SK-N-SH (cell line): ENCODE measurements around the gene HSD11B2. TPM values are rescaled to one million over a fixed set of nuclear protein-coding genes. Genes with fewer than 3 reads are reported as not detected.

Experiments used
- CTCF ChIA-PET: fragments of 300-600, 350-600 bp; formaldehyde crosslinking; extraction: SDS; loops from one replicate; lab custom pipeline; 2021; lab: Yijun Ruan, JAX
- POLR2A ChIA-PET: fragments of 350-600 bp; sonication (Branson Sonifier 250); formaldehyde crosslinking; extraction: SDS; loops from one replicate; lab custom pipeline; 2020; ENCODE audit warnings: antibody characterized with exemption, inconsistent platforms; lab: Yijun Ruan, JAX
- DNase-seq: peaks from one replicate; pipeline ENCODE4 v3.0.0; 2012
- H2AFZ ChIP-seq: fragments of 200-600 bp; sonication (generic); 2 replicates; pipeline ENCODE4 v1.8.1; 2016; ENCODE audit warnings: antibody characterized with exemption, mild to moderate bottlenecking, low read depth
- H3F3A ChIP-seq: fragments of 200-600 bp; sonication (generic); replicated peaks from 2 replicates; pipeline ENCODE3; 2016; ENCODE audit warnings: antibody characterized with exemption, mild to moderate bottlenecking; ENCODE audit not compliant: insufficient read depth
- H3K27ac ChIP-seq, 2 experiments: fragments of 200-500 bp in 1 of 2; fragments of 200-600 bp in 1 of 2; sonication (Bioruptor generic) in 1 of 2; sonication (generic), shearing (Covaris generic) in 1 of 2; 2 replicates each; pipeline versions ENCODE4 v1.5.1 to v1.6.1; 2014 to 2016; ENCODE audit warnings: low read depth in 2 of 2, inconsistent platforms in 1 of 2, low read length in 1 of 2, mild to moderate bottlenecking in 1 of 2, mixed read lengths in 1 of 2
- H3K27me3 ChIP-seq: fragments of 200-600 bp; sonication (generic), shearing (Covaris generic); 2 replicates; pipeline ENCODE4 v1.6.1; 2016; ENCODE audit warnings: mixed run types; ENCODE audit not compliant: insufficient read depth
- H3K36me3 ChIP-seq, 2 experiments: fragments of 200-500 bp in 1 of 2; fragments of 200-600 bp in 1 of 2; sonication (Bioruptor generic) in 1 of 2; sonication (generic) in 1 of 2; replicated peaks in 1 of 2; 2 replicates each; pipeline versions ENCODE3 to v1.5.1; 2014 to 2016; ENCODE audit warnings: low read length in 1 of 2, mild to moderate bottlenecking in 1 of 2; ENCODE audit not compliant: insufficient read depth in 2 of 2, control insufficient read depth in 1 of 2
- H3K4me1 ChIP-seq, 2 experiments: fragments of 200-500 bp in 1 of 2; fragments of 200-600 bp in 1 of 2; sonication (Bioruptor generic) in 1 of 2; sonication (generic), shearing (Covaris generic) in 1 of 2; 2 replicates each; pipeline versions ENCODE4 v1.5.1 to v1.6.1; 2014 to 2016; ENCODE audit warnings: low read depth in 1 of 2, low read length in 1 of 2, mixed run types in 1 of 2; ENCODE audit not compliant: insufficient read depth in 2 of 2, control insufficient read depth in 1 of 2
- H3K4me2 ChIP-seq: fragments of 200-600 bp; sonication (generic), shearing (Covaris generic); 2 replicates; pipeline ENCODE4 v1.6.1; 2017; ENCODE audit warnings: mixed run types
- H3K4me3 ChIP-seq, 2 experiments: fragments of 200-500 bp in 1 of 2; fragments of 200-600 bp in 1 of 2; sonication (Bioruptor generic) in 1 of 2; sonication (generic), shearing (Covaris generic) in 1 of 2; 2 replicates each; pipeline versions ENCODE4 v1.5.1 to v1.8.1; 2014 to 2016; ENCODE audit warnings: low read depth in 2 of 2, inconsistent platforms in 1 of 2, low read length in 1 of 2, mild to moderate bottlenecking in 1 of 2, mixed read lengths in 1 of 2, moderate library complexity in 1 of 2
- H3K79me2 ChIP-seq: fragments of 200-600 bp; sonication (generic); 2 replicates; pipeline ENCODE4 v1.8.1; 2017; ENCODE audit warnings: mild to moderate bottlenecking; ENCODE audit not compliant: insufficient read depth
- H3K9ac ChIP-seq: fragments of 200-600 bp; sonication (generic); 2 replicates; pipeline ENCODE4 v1.6.1; 2017; ENCODE audit warnings: mixed run types
- H3K9me2 ChIP-seq: fragments of 200-600 bp; sonication (generic); 2 replicates; pipeline ENCODE4 v1.6.1; 2017; ENCODE audit warnings: mixed run types
- H3K9me3 ChIP-seq: fragments of 200-600 bp; sonication (generic); 2 replicates; pipeline ENCODE4 v1.6.1; 2017; ENCODE audit warnings: mixed run types, mild to moderate bottlenecking, moderate library complexity
- H4K20me1 ChIP-seq: fragments of 200-600 bp; sonication (generic); 2 replicates; pipeline ENCODE4 v1.6.1; 2017; ENCODE audit warnings: mild to moderate bottlenecking, mixed run types; ENCODE audit not compliant: insufficient read depth
- CTCF ChIP-seq: fragments of 200-600 bp; sonication (generic); IDR thresholded peaks from 2 replicates; pipeline ENCODE4 v1.6.1; 2017; ENCODE audit warnings: antibody characterized with exemption, mild to moderate bottlenecking, moderate library complexity
- FOXJ3 ChIP-seq: sonication (generic); formaldehyde crosslinking; IDR thresholded peaks from 2 replicates; pipeline ENCODE4 v1.5.1; 2020; ENCODE audit warnings: mild to moderate bottlenecking, missing genetic modification reagents
- GATA2 ChIP-seq: sonication (generic); formaldehyde crosslinking; IDR thresholded peaks from 2 replicates; pipeline ENCODE4 v1.5.0; 2020; ENCODE audit warnings: mild to moderate bottlenecking, missing genetic modification reagents
- RAD21 ChIP-seq: IDR thresholded peaks from 2 replicates; pipeline ENCODE4 v1.6.1; 2012; ENCODE audit warnings: mild to moderate bottlenecking, low read length
- RXRA ChIP-seq: IDR thresholded peaks from 2 replicates; pipeline ENCODE4 v1.4.0; 2012; ENCODE audit warnings: low read depth, mild to moderate bottlenecking, borderline replicate concordance
- WGBS: methylation state at CpG from one replicate; pipeline ENCODE4 v1.1.6; 2017; ENCODE audit warnings: low lambda C conversion rate; 5-methylcytosine and 5-hydroxymethylcytosine counted together
- polyA plus RNA-seq, 3 experiments: library from polyadenylated mRNA; depleted of rRNA; stranded (reverse); fragments of >200 nt; gene quantifications; 2 replicates each; pipeline ENCODE4 v1.2.3, GENCODE V29; 2012

HSD11B2 gene
- polyA plus RNA-seq, 1 of the 3 experiments (the other 2 are of a cell fraction), result 0.23 TPM

GRCh38 chr16:67399218-67399733 lies 31.6 kb upstream of the HSD11B2 start:
- DNase-seq, result peak; percentile 60
- Histone ChIP-seq H3K27ac (peak overlapping the region in 1 of 2 experiments; percentile 76; a peak in 2 of 4 replicates), H3K9ac (no peak overlapping the region), H3K9me3 (no peaks in the 10 kb centered on the region), H3F3A (peaks cover 5% of the 10 kb centered on the region), H4K20me1 (no peaks in the 10 kb centered on the region), H3K79me2 (no peaks in the 10 kb centered on the region), H3K4me2 (no peak overlapping the region), H3K4me1 (peaks cover 0 to 39% of the 10 kb centered on the region in 2 experiments; a peak in 2 of 4 replicates), H3K27me3 (no peaks in the 10 kb centered on the region), H3K36me3 (no peaks in the 10 kb centered on the region), H2AFZ (no peak overlapping the region), H3K9me2 (no peaks in the 10 kb centered on the region), H3K4me3 (no peak overlapping the region; a peak in 1 of 4 replicates)
- WGBS, result 96% methylated on average over 15 of the region's 42 CpGs
- ChIA-PET POLR2A (no interaction called here), CTCF (interaction anchor here (0.8 to 1.8 kb wide), 7 partner anchors 8 to 73 kb away, joined by 3 to 6 read pairs (median 4); partner anchors contain the start of genes KCTD19, LRRC36 and ZDHHC1)
- TF ChIP-seq CTCF (0 out of 2 replicates have a peak, but pooled peaks have one; percentile 16), FOXJ3 (CRISPR knock-in tag) (no peak), RAD21 (0 out of 2 replicates have a peak, but pooled peaks have one; percentile 17)

GRCh38 chr16:67399749-67400704 lies 30.9 kb upstream of the HSD11B2 start:
- no peak overlapping the region; a peak in 1 of 4 replicates for H3K4me3 ChIP-seq
- H3K4me1 ChIP-seq, result peaks cover 1 to 39% of the 10 kb centered on the region in 2 experiments; a peak in 3 of 4 replicates
- no peak overlapping the region for H3K9ac ChIP-seq
- TF ChIP-seq GATA2 (CRISPR knock-in tag), result peak; percentile 48; the same call in 1 of the 2 replicates
- TF ChIP-seq RXRA, result no peak
- no peak overlapping the region for H3K4me2 ChIP-seq
- H3K27ac ChIP-seq, result peak overlapping the region in 1 of 2 experiments; percentile 76; a peak in 2 of 4 replicates
- H3K9me3 ChIP-seq, result no peaks in the 10 kb centered on the region
- POLR2A ChIA-PET, result no interaction called here
- 65% methylated on average over 10 of the region's 19 CpGs for WGBS
- no peaks in the 10 kb centered on the region for H3K79me2 ChIP-seq
- H2AFZ ChIP-seq, result no peak overlapping the region
- H3F3A ChIP-seq, result peaks cover 6% of the 10 kb centered on the region
- no peaks in the 10 kb centered on the region for H3K27me3 ChIP-seq
- DNase-seq, result peak; percentile 69
- no peaks in the 10 kb centered on the region for H4K20me1 ChIP-seq
- CTCF ChIA-PET, result interaction anchor here (0.8 to 1.8 kb wide), 6 partner anchors 8 to 73 kb away, joined by 3 to 6 read pairs (median 4); partner anchors contain the start of genes KCTD19, LRRC36 and ZDHHC1
- H3K36me3 ChIP-seq, result no peaks in the 10 kb centered on the region
- H3K9me2 ChIP-seq, result no peaks in the 10 kb centered on the region
